ENCODE measurements around the gene HTR2B.
"Not testable (repeated sequence)": the region's sequence is repeated elsewhere in the genome, so short reads cannot be mapped to it uniquely, and the experiment has no call there.

HTR2B gene

GRCh38 chr2:231146665-231147064, 21.8 kb upstream of the HTR2B start:
- Histone ChIP-seq H3K36me3 (ENCODE audit: insufficient read depth, insufficient read length, low read length) (peaks cover 45% of the 10 kb centered on the region), H3K9ac (ENCODE audit: insufficient read length, low read depth) (no peak overlapping the region), H3K27me3 (ENCODE audit: insufficient read depth, insufficient read length) (no peaks in the 10 kb centered on the region), H3K9me3 (ENCODE audit: insufficient read depth, low read length) (no peaks in the 10 kb centered on the region), H3K4me3 (ENCODE audit: insufficient read length, low read depth) (no peak overlapping the region), H3K4me1 (ENCODE audit: insufficient read depth, insufficient read length) (no peaks in the 10 kb centered on the region)
- TF ChIP-seq SUZ12 (IDR thresholded peaks at IDR 0.05; ENCODE audit: extremely low read depth, insufficient read depth, insufficient read length), result no peak
- TF ChIP-seq YY1 (IDR thresholded peaks at IDR 0.05; ENCODE audit: insufficient read depth, insufficient read length), result no peak
- TF ChIP-seq ZNF274 (IDR thresholded peaks at IDR 0.05; ENCODE audit: low read depth, low read length), result no peak
- no peak for DNase-seq (ENCODE audit: low read depth, low spot score)

- Histone ChIP-seq H3K9ac (ENCODE audit: insufficient read length, low read depth) (no peak overlapping the region), H3K36me3 (ENCODE audit: insufficient read depth, insufficient read length, low read length) (peaks cover 55% of the 10 kb centered on the region), H3K4me3 (ENCODE audit: insufficient read length, low read depth) (no peak overlapping the region), H3K9me3 (ENCODE audit: insufficient read depth, low read length) (no peaks in the 10 kb centered on the region), H3K4me1 (ENCODE audit: insufficient read depth, insufficient read length) (no peaks in the 10 kb centered on the region), H3K27me3 (ENCODE audit: insufficient read depth, insufficient read length) (no peaks in the 10 kb centered on the region)
- TF ChIP-seq YY1 (IDR thresholded peaks at IDR 0.05; ENCODE audit: insufficient read depth, insufficient read length) (no peak), ZNF274 (IDR thresholded peaks at IDR 0.05; ENCODE audit: low read depth, low read length) (no peak), SUZ12 (IDR thresholded peaks at IDR 0.05; ENCODE audit: extremely low read depth, insufficient read depth, insufficient read length) (no peak)
- no peak for DNase-seq (ENCODE audit: low read depth, low spot score)
Observed at GRCh38 chr2:231144896-231145295, 20.1 kb upstream of the HTR2B start.

GRCh38 chr2:231140808-231141207, 16.0 kb upstream of the HTR2B start:
- not testable (repeated sequence) for H3K4me1 ChIP-seq (ENCODE audit: insufficient read depth, insufficient read length); H3K27me3 ChIP-seq (ENCODE audit: insufficient read depth, insufficient read length); H3K9me3 ChIP-seq (ENCODE audit: insufficient read depth, low read length); H3K9ac ChIP-seq (ENCODE audit: insufficient read length, low read depth); DNase-seq (ENCODE audit: low read depth, low spot score); H3K4me3 ChIP-seq (ENCODE audit: insufficient read length, low read depth)
- H3K36me3 ChIP-seq (ENCODE audit: insufficient read depth, insufficient read length, low read length), result peaks cover 39% of the 10 kb centered on the region

GRCh38 chr2:231139796-231140195, 15.0 kb upstream of the HTR2B start:
- no peaks in the 10 kb centered on the region for H3K9me3 ChIP-seq (ENCODE audit: insufficient read depth, low read length)
- peaks cover 39% of the 10 kb centered on the region for H3K36me3 ChIP-seq (ENCODE audit: insufficient read depth, insufficient read length, low read length)
- no peak overlapping the region for H3K4me3 ChIP-seq (ENCODE audit: insufficient read length, low read depth)
- no peaks in the 10 kb centered on the region for H3K4me1 ChIP-seq (ENCODE audit: insufficient read depth, insufficient read length)
- no peaks in the 10 kb centered on the region for H3K27me3 ChIP-seq (ENCODE audit: insufficient read depth, insufficient read length)
- DNase-seq (ENCODE audit: low read depth, low spot score), result no peak
- TF ChIP-seq ZNF274 (IDR thresholded peaks at IDR 0.05; ENCODE audit: low read depth, low read length) (no peak), YY1 (IDR thresholded peaks at IDR 0.05; ENCODE audit: insufficient read depth, insufficient read length) (no peak), SUZ12 (IDR thresholded peaks at IDR 0.05; ENCODE audit: extremely low read depth, insufficient read depth, insufficient read length) (no peak)
- no peak overlapping the region for H3K9ac ChIP-seq (ENCODE audit: insufficient read length, low read depth)

GRCh38 chr2:231138699-231139098, 13.9 kb upstream of the HTR2B start:
- H3K4me3 ChIP-seq (ENCODE audit: insufficient read length, low read depth), result no peak overlapping the region
- H3K9ac ChIP-seq (ENCODE audit: insufficient read length, low read depth), result no peak overlapping the region
- peaks cover 36% of the 10 kb centered on the region for H3K36me3 ChIP-seq (ENCODE audit: insufficient read depth, insufficient read length, low read length)
- no peak for DNase-seq (ENCODE audit: low read depth, low spot score)
- no peaks in the 10 kb centered on the region for H3K9me3 ChIP-seq (ENCODE audit: insufficient read depth, low read length)
- TF ChIP-seq ZNF274 (IDR thresholded peaks at IDR 0.05; ENCODE audit: low read depth, low read length) (no peak), SUZ12 (IDR thresholded peaks at IDR 0.05; ENCODE audit: extremely low read depth, insufficient read depth, insufficient read length) (no peak), YY1 (IDR thresholded peaks at IDR 0.05; ENCODE audit: insufficient read depth, insufficient read length) (no peak)
- H3K4me1 ChIP-seq (ENCODE audit: insufficient read depth, insufficient read length), result no peaks in the 10 kb centered on the region
- H3K27me3 ChIP-seq (ENCODE audit: insufficient read depth, insufficient read length), result no peaks in the 10 kb centered on the region

- no peaks in the 10 kb centered on the region for H3K27me3 ChIP-seq (ENCODE audit: insufficient read depth, insufficient read length)
- no peak overlapping the region for H3K9ac ChIP-seq (ENCODE audit: insufficient read length, low read depth)
- no peak for DNase-seq (ENCODE audit: low read depth, low spot score)
- H3K4me1 ChIP-seq (ENCODE audit: insufficient read depth, insufficient read length), result no peaks in the 10 kb centered on the region
- H3K4me3 ChIP-seq (ENCODE audit: insufficient read length, low read depth), result no peak overlapping the region
- H3K9me3 ChIP-seq (ENCODE audit: insufficient read depth, low read length), result no peaks in the 10 kb centered on the region
- TF ChIP-seq SUZ12 (IDR thresholded peaks at IDR 0.05; ENCODE audit: extremely low read depth, insufficient read depth, insufficient read length), result no peak
- no peak for TF ChIP-seq ZNF274 (IDR thresholded peaks at IDR 0.05; ENCODE audit: low read depth, low read length)
- H3K36me3 ChIP-seq (ENCODE audit: insufficient read depth, insufficient read length, low read length), result peaks cover 24% of the 10 kb centered on the region
Observed at GRCh38 chr2:231134910-231135655, 10.2 kb upstream of the HTR2B start.

GRCh38 chr2:231133365-231134099, 8.7 kb upstream of the HTR2B start:
- DNase-seq (ENCODE audit: low read depth, low spot score), result no peak
- H3K4me3 ChIP-seq (ENCODE audit: insufficient read length, low read depth), result no peak overlapping the region
- no peaks in the 10 kb centered on the region for H3K27me3 ChIP-seq (ENCODE audit: insufficient read depth, insufficient read length)
- no peaks in the 10 kb centered on the region for H3K9me3 ChIP-seq (ENCODE audit: insufficient read depth, low read length)
- H3K36me3 ChIP-seq (ENCODE audit: insufficient read depth, insufficient read length, low read length), result peaks cover 10% of the 10 kb centered on the region
- TF ChIP-seq SUZ12 (IDR thresholded peaks at IDR 0.05; ENCODE audit: extremely low read depth, insufficient read depth, insufficient read length) (no peak), YY1 (IDR thresholded peaks at IDR 0.05; ENCODE audit: insufficient read depth, insufficient read length) (no peak), ZNF274 (IDR thresholded peaks at IDR 0.05; ENCODE audit: low read depth, low read length) (no peak)
- no peaks in the 10 kb centered on the region for H3K4me1 ChIP-seq (ENCODE audit: insufficient read depth, insufficient read length)
- H3K9ac ChIP-seq (ENCODE audit: insufficient read length, low read depth), result no peak overlapping the region

Measured in NT2/D1 (cell line).